Endothelial cell of hepatic sinusoid (primary cell): ENCODE results near the gene KCNN2.

ENCODE experiments used
- in situ Hi-C: cut with HindIII; loops from 2 replicates; pipeline ENCODE4 v1.10.0; 2017; ENCODE audit warnings: low sequenced_read_pairs

Gene KCNN2

GRCh38 chr5:114477816-114478334 is 116.0 kb downstream of the KCNN2 start:
- in situ Hi-C loops, result no loop called here

GRCh38 chr5:114500756-114501155 is 138.9 kb downstream of the KCNN2 start:
- in situ Hi-C loops, result no loop called here

GRCh38 chr5:114504560-114504959 is 142.7 kb downstream of the KCNN2 start:
- in situ Hi-C loops, result no loop called here

- in situ Hi-C loops, result no loop called here
Observed at GRCh38 chr5:114524221-114524620, 162.4 kb downstream of the KCNN2 start.

- in situ Hi-C loops, result no loop called here
Observed at GRCh38 chr5:114544561-114544960, 182.7 kb downstream of the KCNN2 start.
